K562 (cell line): Measurements from ENCODE around the gene PUSL1. TPM values are rescaled to one million over a fixed set of nuclear protein-coding genes. Genes with fewer than 3 reads are reported as not detected.

Experiments used
- ATAC-seq: fragments of 200-7000 bp; cut with Tn5 transposase; 3 replicates; pipeline ENCODE4 v1.9.1; 2020; ENCODE audit warnings: moderate library complexity
- BruUV-seq: library from RNA; stranded (reverse); fragments of 400-500 nt; replicated peaks from 2 replicates; lab custom pipeline; 2021; lab: Mats Ljungman, UMichigan
- CTCF ChIA-PET: fragments of 300-600 bp; formaldehyde crosslinking; extraction: SDS; loops from one replicate; lab custom pipeline; 2021; ENCODE audit warnings: low intra/inter-chr PET ratio; lab: Yijun Ruan, JAX
- POLR2A ChIA-PET: fragments of 300-600, 350-650 bp; sonication (Branson Sonifier 250); formaldehyde crosslinking; extraction: SDS; loops from one replicate; lab custom pipeline; 2021; ENCODE audit warnings: antibody characterized with exemption, inconsistent platforms; lab: Yijun Ruan, JAX
- DNase-seq, 4 experiments: peaks; one replicate each; pipeline versions ENCODE4 v3.0.0 to v3.0.0-alpha.2; 2011 to 2018; ENCODE audit warnings: low spot score in 3 of 4, mixed read lengths in 3 of 4; ENCODE audit errors: extremely low read depth in 1 of 4
- FAIRE-seq: peaks from 2 replicates; lab custom pipeline; 2011; peaks lifted over from hg19 to GRCh38; lab: Jason Lieb, UNC
- H2AFZ ChIP-seq: 2 replicates; pipeline ENCODE4 v1.6.0; 2011; ENCODE audit warnings: low read depth, low read length, control low read depth, inconsistent platforms
- H3K27ac ChIP-seq: fragments of 200-600 bp; 3 replicates; pipeline ENCODE4 v1.8.0; 2011; ENCODE audit warnings: low read depth, mild to moderate bottlenecking, control low read depth, inconsistent platforms, low read length, moderate library complexity, mixed read lengths; ENCODE audit errors: extremely low read depth
- H3K27me3 ChIP-seq, 2 experiments: fragments of 300-600 bp in 1 of 2; 2 replicates in 1 of 2; 3 replicates in 1 of 2; pipeline versions ENCODE4 v1.6.0 to v1.8.0; 2011; ENCODE audit warnings: inconsistent platforms in 2 of 2, low read length in 2 of 2, mild to moderate bottlenecking in 1 of 2, mixed read lengths in 1 of 2, moderate library complexity in 1 of 2; ENCODE audit not compliant: control insufficient read depth in 2 of 2, insufficient read depth in 2 of 2
- H3K36me3 ChIP-seq: fragments of 300-600 bp; 3 replicates; pipeline ENCODE4 v1.8.0; 2011; ENCODE audit warnings: mild to moderate bottlenecking, low read length, inconsistent platforms; ENCODE audit not compliant: control insufficient read depth, insufficient read depth
- H3K4me1 ChIP-seq, 2 experiments: fragments of 200-600 bp in 1 of 2; replicated peaks in 1 of 2; 2 replicates in 1 of 2; 3 replicates in 1 of 2; pipeline versions ENCODE4 v1.5.1 to v1.8.0; 2011; ENCODE audit warnings: inconsistent platforms in 2 of 2, low read length in 2 of 2, mild to moderate bottlenecking in 1 of 2, mixed read lengths in 1 of 2, moderate library complexity in 1 of 2; ENCODE audit not compliant: control insufficient read depth in 2 of 2, insufficient read depth in 2 of 2
- H3K4me2 ChIP-seq: 2 replicates; pipeline ENCODE4 v1.6.1; 2011; ENCODE audit warnings: low read length, control low read depth, inconsistent platforms, mixed read lengths; ENCODE audit not compliant: insufficient read depth
- H3K4me3 ChIP-seq: fragments of 200-600 bp; sonication (generic), shearing (Covaris generic); 2 replicates; pipeline ENCODE4 v1.5.1; 2016; ENCODE audit warnings: control low read depth, inconsistent platforms
- H3K79me2 ChIP-seq: fragments of 200-600 bp; 3 replicates; pipeline ENCODE4 v1.8.0; 2011; ENCODE audit warnings: low read length, inconsistent platforms; ENCODE audit not compliant: control insufficient read depth, insufficient read depth
- H3K9ac ChIP-seq, 2 experiments: 2 replicates each; pipeline versions ENCODE4 v1.6.0 to v1.6.1; 2011; ENCODE audit warnings: low read depth in 2 of 2, low read length in 2 of 2, control low read depth in 1 of 2, inconsistent platforms in 1 of 2, mild to moderate bottlenecking in 1 of 2, mixed read lengths in 1 of 2; ENCODE audit not compliant: insufficient read depth in 1 of 2
- H3K9me1 ChIP-seq: one replicate; pipeline ENCODE4 v1.6.0; 2011; ENCODE audit warnings: inconsistent platforms, mild to moderate bottlenecking, low read length, moderate library complexity; ENCODE audit not compliant: control insufficient read depth, insufficient read depth
- H3K9me3 ChIP-seq: replicated peaks from 2 replicates; pipeline ENCODE4 v1.5.1; 2011; ENCODE audit warnings: low read depth, low read length, inconsistent platforms; ENCODE audit not compliant: control insufficient read depth, insufficient read depth
- H4K20me1 ChIP-seq: replicated peaks from 2 replicates; pipeline ENCODE4 v1.6.1; 2011; ENCODE audit warnings: low read length, inconsistent platforms, mixed read lengths; ENCODE audit not compliant: control insufficient read depth, insufficient read depth
- HNRNPH1 ChIP-seq: fragments of 200-400 bp; formaldehyde crosslinking; optimal IDR thresholded peaks from 2 replicates; pipeline ENCODE3; 2017; ENCODE audit warnings: low read depth, mild to moderate bottlenecking, low read length, moderate library complexity
- POLR2G ChIP-seq: fragments of 200-400 bp; formaldehyde crosslinking; IDR thresholded peaks from 2 replicates; pipeline ENCODE4 v1.6.1; 2017; ENCODE audit warnings: low read depth, mild to moderate bottlenecking, antibody characterized with exemption, low read length, moderate library complexity
- RB1 ChIP-seq: fragments of 450-650 bp; IDR thresholded peaks from 2 replicates; pipeline ENCODE4 v1.6.1; 2017; ENCODE audit warnings: low read depth, mild to moderate bottlenecking
- XRCC5 ChIP-seq: fragments of 200-400 bp; formaldehyde crosslinking; IDR thresholded peaks from 2 replicates; pipeline ENCODE4 v1.6.1; 2017; ENCODE audit warnings: low read depth, mild to moderate bottlenecking, low read length
- ZBTB7A ChIP-seq: IDR thresholded peaks from 2 replicates; pipeline ENCODE4 v1.6.1; 2011; ENCODE audit warnings: low read depth, mild to moderate bottlenecking, low read length, moderate library complexity, borderline replicate concordance; ENCODE audit not compliant: control insufficient read depth
- ZNF121 ChIP-seq: sonication (generic); formaldehyde crosslinking; conservative IDR thresholded peaks from 2 replicates; pipeline ENCODE4 v1.8.0; 2022; ENCODE audit warnings: missing genetic modification reagents
- WGBS: fragments of 100-300 bp; shearing (Covaris generic); methylation state at CpG from one replicate; pipeline ENCODE4 v1.1.6; 2016; ENCODE audit warnings: low coverage, mixed read lengths; ENCODE audit not compliant: insufficient coverage; ENCODE audit errors: missing lambda C conversion rate; 5-methylcytosine and 5-hydroxymethylcytosine counted together
- in situ Hi-C: fragments of 300-500 bp; cut with MboI; formaldehyde crosslinking; loops from 4 replicates; pipeline ENCODE4 v1.15.0; 2018; ENCODE audit warnings: inconsistent platforms, mixed read lengths
- intact Hi-C: fragments of 100-400 bp; cut with micrococcal nuclease; formaldehyde crosslinking; loops from 2 replicates; pipeline ENCODE4 v1.14.2; 2022
- polyA plus RNA-seq, 8 experiments: library from polyadenylated mRNA; depleted of rRNA in 4 of 8; stranded (reverse) in 5 of 8; unstranded in 3 of 8; fragments of >200 nt; fragmentation: Nextera tagmentation in 2 of 8; fragmentation: Illumina TruSeq in 1 of 8; extraction: Ambion mirVana in 2 of 8; extraction: Trizol in 1 of 8; gene quantifications; 2 replicates each; pipeline versions ENCODE4 v1.2.1 to v1.2.3, GENCODE V29; 2011 to 2014; ENCODE audit warnings: inconsistent platforms in 1 of 8, missing spikeins in 1 of 8
- total RNA-seq, 7 experiments: library from RNA; depleted of rRNA in 6 of 7; stranded (reverse); fragments of >200 nt in 6 of 7; fragmentation: Illumina TruSeq in 2 of 7; extraction: Trizol in 2 of 7; gene quantifications; 2 replicates each; pipeline versions ENCODE4 v1.2.1 to v1.2.3, GENCODE V29; 2011 to 2021; ENCODE audit warnings: low replicate concordance in 1 of 7
- TF ChIP-seq, protein P1 (sequence below), 3 experiments: IDR thresholded peaks in 2 of 3; conservative IDR thresholded peaks in 1 of 3; 2 replicates each; pipeline ENCODE4 v1.5.1; 2011 to 2012; ENCODE audit warnings: low read length in 3 of 3, mild to moderate bottlenecking in 3 of 3, control low read depth in 2 of 3, improper control_type of control experiment in 1 of 3, inconsistent platforms in 1 of 3, low read depth in 1 of 3, mixed read lengths in 1 of 3, moderate library complexity in 1 of 3; ENCODE audit not compliant: insufficient read depth in 2 of 3
- TF ChIP-seq, protein P2 (sequence below): sonication (generic); formaldehyde crosslinking; IDR thresholded peaks from 2 replicates; pipeline ENCODE4 v1.8.1; 2023; ENCODE audit warnings: mild to moderate bottlenecking, missing genetic modification reagents
- TF ChIP-seq, protein P3 (sequence below): IDR thresholded peaks from 2 replicates; pipeline ENCODE4 v1.6.1; 2011; ENCODE audit warnings: borderline replicate concordance, low read depth, mild to moderate bottlenecking, moderate library complexity, low read length; ENCODE audit not compliant: insufficient read depth, poor library complexity, severe bottlenecking

PUSL1 gene
- total and polyA plus RNA-seq, 9 of the 15 experiments (the other 6 are each of a cell fraction or from before 2014, with no cell fraction given) = 0.62 to 86.9 (median 13.6) TPM

DNA sequence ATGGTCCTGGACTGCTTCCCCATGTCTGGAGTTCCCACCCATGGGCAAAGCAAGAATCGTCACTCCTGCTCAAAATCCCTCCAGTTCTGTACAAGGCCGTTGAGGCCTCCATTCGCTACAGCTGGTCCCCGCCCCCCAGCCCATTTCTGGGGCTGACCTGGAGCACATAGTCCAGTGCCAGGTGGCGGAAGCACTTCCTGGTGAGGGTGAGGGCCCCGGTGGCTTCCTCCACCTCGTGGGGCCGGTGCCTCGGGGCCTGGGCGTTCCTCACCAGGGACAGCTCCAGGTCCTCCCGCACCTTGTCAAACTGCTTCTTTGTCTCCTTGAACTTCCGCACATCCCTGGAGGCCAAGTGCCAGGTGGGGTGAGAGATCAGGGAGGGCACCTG is 8.1 kb upstream of the PUSL1 start (continued):
- TF ChIP-seq ZNF121 (CRISPR knock-in tag) = no peak
- 0 out of 2 replicates have a peak, but pooled peaks have one; percentile 11 for TF ChIP-seq XRCC5
- TF ChIP-seq HNRNPH1 = no peak
- TF ChIP-seq, protein P1, sequence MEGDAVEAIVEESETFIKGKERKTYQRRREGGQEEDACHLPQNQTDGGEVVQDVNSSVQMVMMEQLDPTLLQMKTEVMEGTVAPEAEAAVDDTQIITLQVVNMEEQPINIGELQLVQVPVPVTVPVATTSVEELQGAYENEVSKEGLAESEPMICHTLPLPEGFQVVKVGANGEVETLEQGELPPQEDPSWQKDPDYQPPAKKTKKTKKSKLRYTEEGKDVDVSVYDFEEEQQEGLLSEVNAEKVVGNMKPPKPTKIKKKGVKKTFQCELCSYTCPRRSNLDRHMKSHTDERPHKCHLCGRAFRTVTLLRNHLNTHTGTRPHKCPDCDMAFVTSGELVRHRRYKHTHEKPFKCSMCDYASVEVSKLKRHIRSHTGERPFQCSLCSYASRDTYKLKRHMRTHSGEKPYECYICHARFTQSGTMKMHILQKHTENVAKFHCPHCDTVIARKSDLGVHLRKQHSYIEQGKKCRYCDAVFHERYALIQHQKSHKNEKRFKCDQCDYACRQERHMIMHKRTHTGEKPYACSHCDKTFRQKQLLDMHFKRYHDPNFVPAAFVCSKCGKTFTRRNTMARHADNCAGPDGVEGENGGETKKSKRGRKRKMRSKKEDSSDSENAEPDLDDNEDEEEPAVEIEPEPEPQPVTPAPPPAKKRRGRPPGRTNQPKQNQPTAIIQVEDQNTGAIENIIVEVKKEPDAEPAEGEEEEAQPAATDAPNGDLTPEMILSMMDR (IDR thresholded peaks at IDR 0.05 in 2 of 3, conservative IDR thresholded peaks at IDR 0.05 in 1 of 3; ENCODE audit: insufficient read depth in 2 of 3, low read depth in 1 of 3, low read length in 3 of 3) = peak in 1 of 3 experiments; percentile 38; a peak in 1 of 6 replicates

DNA sequence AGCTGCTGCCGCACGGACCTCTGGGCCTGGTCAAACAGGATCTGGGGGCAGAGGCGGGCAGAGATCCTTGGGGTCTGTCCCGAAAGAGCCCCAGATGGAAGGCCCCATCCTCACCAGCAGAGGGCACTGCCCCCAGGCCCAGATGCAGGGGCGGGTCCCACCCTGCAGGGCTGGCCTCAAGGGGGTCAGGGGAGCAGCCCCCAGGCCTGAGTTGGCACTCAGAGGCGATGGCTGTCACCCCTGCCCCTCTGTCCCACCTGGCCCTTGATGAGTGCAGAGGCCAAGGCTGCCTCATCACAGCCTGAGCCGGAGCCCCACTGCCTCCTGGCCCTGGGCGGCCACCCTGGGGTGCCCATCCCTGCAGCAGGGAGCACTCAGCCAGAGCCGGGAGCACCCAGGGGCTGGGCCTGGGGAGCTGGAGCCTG is 6.4 kb upstream of the PUSL1 start:
- ChIA-PET POLR2A (no interaction called here), CTCF (no interaction called here)
- peaks cover 31 to 77% of the 10 kb centered on the region in 2 experiments for H3K4me1 ChIP-seq
- peaks cover 29% of the 10 kb centered on the region for H3K79me2 ChIP-seq
- H3K27ac ChIP-seq = no peak overlapping the region
- no peak overlapping the region for H3K4me3 ChIP-seq
- H2AFZ ChIP-seq = no peak overlapping the region
- WGBS = 85% methylated on average over 9 of the region's 9 CpGs
- H3K4me2 ChIP-seq = no peak overlapping the region
- peaks cover 9% of the 10 kb centered on the region; the same call in 2 of the 3 replicates for H3K36me3 ChIP-seq
- no peak for FAIRE-seq
- H3K9me1 ChIP-seq = peaks cover 21% of the 10 kb centered on the region
- intact Hi-C loops = loop anchor here (10.0 kb wide), 1 partner anchor 923 kb away; the partner anchor contains the start of gene SKI
- no TSS peak for BruUV-seq
- ATAC-seq = no peak
- no peaks in the 10 kb centered on the region for H3K9me3 ChIP-seq
- no peak for DNase-seq
- H3K9ac ChIP-seq = peak overlapping the region in 1 of 2 experiments; percentile 53; a peak in 2 of 4 replicates
- in situ Hi-C loops = no loop called here
- peaks cover 30% of the 10 kb centered on the region; the same call in 1 of the 2 replicates for H4K20me1 ChIP-seq
- no peaks in the 10 kb centered on the region for H3K27me3 ChIP-seq
- TF ChIP-seq, protein P2, sequence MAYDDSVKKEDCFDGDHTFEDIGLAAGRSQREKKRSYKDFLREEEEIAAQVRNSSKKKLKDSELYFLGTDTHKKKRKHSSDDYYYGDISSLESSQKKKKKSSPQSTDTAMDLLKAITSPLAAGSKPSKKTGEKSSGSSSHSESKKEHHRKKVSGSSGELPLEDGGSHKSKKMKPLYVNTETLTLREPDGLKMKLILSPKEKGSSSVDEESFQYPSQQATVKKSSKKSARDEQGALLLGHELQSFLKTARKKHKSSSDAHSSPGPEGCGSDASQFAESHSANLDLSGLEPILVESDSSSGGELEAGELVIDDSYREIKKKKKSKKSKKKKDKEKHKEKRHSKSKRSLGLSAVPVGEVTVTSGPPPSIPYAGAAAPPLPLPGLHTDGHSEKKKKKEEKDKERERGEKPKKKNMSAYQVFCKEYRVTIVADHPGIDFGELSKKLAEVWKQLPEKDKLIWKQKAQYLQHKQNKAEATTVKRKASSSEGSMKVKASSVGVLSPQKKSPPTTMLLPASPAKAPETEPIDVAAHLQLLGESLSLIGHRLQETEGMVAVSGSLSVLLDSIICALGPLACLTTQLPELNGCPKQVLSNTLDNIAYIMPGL (CRISPR knock-in tag) = no peak
- peak; percentile 48; the same call in 1 of the 2 replicates for TF ChIP-seq POLR2G
- TF ChIP-seq RB1 = 0 out of 2 replicates have a peak, but pooled peaks have one; percentile 2
- TF ChIP-seq, protein P3, sequence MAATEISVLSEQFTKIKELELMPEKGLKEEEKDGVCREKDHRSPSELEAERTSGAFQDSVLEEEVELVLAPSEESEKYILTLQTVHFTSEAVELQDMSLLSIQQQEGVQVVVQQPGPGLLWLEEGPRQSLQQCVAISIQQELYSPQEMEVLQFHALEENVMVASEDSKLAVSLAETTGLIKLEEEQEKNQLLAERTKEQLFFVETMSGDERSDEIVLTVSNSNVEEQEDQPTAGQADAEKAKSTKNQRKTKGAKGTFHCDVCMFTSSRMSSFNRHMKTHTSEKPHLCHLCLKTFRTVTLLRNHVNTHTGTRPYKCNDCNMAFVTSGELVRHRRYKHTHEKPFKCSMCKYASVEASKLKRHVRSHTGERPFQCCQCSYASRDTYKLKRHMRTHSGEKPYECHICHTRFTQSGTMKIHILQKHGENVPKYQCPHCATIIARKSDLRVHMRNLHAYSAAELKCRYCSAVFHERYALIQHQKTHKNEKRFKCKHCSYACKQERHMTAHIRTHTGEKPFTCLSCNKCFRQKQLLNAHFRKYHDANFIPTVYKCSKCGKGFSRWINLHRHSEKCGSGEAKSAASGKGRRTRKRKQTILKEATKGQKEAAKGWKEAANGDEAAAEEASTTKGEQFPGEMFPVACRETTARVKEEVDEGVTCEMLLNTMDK = peak; percentile 14
- peak; percentile 64; the same call in 1 of the 2 replicates for TF ChIP-seq ZBTB7A
